ENCODE measurements around the gene TRIOBP.

The TRIOBP gene

DNA sequence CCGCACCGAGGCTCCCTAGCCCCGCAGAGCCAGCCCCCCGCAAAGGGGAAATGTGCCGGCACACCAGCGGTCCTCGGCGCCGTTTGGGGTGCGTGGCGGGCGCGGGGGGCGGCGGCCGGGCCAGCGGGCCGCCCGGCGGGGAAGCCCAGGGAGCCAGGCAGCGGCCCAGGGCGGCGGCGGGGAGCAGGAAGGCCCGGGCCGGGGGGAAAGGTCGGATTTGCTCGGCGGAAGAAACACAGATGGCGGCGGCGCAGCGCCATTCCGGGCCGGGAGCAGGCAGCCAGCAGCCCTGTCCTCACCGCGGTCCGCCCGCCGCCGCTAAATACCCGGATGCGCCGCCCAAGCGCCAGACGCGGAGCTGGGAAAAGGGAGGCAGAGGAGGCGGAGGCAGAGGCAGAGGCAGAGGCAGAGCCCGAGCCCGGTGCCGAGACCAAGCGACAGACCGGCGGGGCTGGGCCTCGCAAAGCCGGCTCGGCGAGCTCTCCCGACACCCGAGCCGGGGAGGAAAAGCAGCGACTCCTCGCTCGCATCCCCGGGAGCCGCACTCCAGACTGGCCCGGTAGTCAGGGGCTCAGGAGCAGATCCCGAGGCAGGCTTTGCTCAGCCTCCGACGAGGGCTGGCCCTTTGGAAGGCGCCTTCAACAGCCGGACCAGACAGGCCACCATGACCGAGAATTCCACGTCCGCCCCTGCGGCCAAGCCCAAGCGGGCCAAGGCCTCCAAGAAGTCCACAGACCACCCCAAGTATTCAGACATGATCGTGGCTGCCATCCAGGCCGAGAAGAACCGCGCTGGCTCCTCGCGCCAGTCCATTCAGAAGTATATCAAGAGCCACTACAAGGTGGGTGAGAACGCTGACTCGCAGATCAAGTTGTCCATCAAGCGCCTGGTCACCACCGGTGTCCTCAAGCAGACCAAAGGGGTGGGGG lies 108.3 kb downstream of the TRIOBP start:
- peak; percentile 93 for DNase-seq (ENCODE audit: low spot score)

DNA sequence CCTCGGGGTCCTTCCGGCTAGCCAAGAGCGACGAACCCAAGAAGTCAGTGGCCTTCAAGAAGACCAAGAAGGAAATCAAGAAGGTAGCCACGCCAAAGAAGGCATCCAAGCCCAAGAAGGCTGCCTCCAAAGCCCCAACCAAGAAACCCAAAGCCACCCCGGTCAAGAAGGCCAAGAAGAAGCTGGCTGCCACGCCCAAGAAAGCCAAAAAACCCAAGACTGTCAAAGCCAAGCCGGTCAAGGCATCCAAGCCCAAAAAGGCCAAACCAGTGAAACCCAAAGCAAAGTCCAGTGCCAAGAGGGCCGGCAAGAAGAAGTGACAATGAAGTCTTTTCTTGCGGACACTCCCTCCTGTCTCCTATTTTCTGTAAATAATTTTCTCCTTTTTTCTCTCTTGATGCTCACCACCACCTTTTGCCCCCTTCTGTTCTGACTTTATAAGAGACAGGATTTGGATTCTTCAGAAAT lies 109.0 kb downstream of the TRIOBP start:
- DNase-seq (ENCODE audit: low spot score) = no peak

DNA sequence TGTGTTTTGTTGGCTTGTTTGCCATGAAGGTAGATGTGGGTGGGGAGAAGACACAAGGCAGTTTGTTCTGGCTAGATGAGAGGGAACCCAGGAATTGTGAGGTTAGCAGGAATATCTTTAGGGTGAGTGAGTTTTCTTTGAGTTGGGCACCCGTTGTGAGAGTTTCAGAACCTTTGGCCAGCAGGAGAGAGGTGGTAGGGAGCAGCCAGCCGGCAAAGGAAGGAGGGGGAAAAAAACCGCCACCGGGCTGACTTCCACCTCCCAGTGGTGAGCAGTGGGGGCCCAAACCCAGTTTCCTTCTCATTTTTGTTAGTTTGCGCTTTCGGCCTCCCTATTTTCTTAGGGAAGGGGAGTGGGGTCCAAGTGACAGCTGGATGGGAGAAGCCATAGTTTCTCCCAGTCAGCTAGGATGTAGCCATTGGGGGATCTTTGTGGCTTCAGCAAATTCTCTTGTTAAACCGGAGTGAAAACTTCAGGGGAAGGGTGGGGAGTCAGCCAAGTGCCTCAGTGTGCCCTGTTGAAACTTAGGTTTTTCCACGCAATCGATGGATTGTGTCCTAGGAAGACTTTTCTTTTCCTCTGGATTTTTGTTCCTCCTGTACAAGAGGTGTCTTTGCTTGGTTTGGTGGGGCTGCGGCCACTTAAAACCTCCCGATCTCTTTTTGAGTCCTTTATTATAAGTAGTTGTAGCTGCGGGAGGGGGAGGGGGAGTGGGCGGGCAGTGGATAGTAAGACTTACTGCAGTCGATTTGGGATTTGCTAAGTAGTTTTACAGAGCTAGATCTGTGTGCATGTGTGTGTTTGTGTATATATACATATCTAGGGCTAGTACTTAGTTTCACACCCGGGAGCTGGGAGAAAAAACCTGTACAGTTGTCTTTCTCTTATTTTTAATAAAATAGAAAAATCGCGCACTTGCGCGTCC lies 109.8 kb downstream of the TRIOBP start:
- no peak for DNase-seq (ENCODE audit: low spot score)

DNA sequence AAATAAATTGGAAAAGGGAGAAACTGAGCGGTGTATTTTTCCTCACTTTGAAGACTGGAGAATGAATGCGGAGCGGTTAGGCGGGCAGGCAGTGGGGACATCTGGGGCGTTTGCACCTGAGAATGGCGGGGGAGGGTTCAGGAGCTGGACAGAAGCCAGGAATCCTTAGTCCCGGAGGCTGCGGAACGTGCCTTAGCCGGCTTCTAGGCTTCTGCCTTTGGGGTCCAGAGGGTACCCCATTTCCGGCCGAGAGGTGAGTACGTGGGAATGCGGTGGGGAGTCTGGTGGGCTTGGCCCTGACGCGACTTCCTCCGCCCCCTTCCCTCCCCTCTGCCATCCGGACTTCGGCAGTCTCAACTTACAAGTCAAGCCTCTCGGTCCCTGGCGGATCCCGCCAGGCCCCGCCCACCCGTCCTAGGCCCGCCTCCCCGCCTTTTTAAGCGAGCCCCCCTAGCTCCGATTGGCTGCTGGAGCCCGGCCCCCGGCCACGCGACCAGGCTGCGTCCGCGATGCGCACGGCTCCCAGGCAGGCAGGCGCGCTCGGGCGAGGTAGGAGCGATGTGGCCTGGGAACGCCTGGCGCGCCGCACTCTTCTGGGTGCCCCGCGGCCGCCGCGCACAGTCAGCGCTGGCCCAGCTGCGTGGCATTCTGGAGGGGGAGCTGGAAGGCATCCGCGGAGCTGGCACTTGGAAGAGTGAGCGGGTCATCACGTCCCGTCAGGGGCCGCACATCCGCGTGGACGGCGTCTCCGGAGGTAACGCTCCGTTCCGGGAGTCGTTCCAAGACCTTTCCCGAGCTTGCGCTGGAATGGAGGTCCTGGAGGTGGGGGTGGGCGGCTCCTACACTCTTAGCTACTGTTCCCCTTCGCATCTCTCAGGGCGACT lies 110.8 kb downstream of the TRIOBP start, which contains the start of gene GCAT:
Gene GCAT, plus strand, starts transcription at position 525 of the 884 bp plus-strand sequence. Its CDS starts 34 bp downstream, at position 559.
- peak; percentile 98 for DNase-seq (ENCODE audit: low spot score)

DNA sequence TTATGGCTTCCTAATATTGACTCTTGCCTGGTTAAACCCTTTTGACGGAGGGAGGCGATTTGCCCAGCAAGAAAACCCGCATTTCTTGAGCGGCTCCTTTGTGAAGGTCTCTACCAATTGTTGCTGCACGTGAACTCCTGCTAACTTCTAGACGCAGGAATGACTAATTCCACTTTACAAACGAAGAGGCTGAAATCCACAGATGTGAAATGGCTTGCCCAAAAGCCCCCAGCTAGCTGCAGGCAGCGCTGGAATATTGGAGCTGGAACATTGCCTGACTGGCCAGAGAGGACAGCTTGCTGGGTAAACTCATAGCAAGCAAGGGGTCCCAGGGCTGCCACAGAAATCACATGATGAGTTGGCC lies 111.4 kb downstream of the TRIOBP start:
- DNase-seq (ENCODE audit: low spot score) = no peak

DNA sequence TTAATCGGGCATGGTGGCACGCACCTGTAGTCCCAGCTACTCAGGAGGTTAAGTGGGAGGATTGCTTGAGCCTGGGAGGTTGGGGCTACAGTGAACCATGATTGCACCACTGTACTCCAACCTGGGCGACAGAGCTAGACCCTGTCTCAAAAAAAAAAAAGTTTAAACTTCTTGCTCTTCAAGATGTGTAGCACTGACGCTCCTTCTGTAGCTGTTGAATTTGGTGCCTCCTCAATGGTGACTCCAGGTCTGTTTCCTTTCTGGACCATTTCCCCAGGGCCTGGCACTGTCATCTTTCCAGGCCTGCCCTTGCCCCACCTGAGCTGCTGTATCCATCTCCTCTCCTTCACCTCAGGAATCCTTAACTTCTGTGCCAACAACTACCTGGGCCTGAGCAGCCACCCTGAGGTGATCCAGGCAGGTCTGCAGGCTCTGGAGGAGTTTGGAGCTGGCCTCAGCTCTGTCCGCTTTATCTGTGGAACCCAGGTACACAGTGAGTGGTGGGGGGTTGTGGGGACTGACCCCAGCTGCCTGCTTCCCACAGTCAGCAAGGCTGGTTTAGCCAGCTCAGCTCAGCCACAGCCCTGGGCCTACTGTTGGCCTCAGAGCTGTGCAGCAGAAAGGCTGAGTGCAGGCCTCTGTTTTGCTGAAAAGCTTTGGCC lies 113.0 kb downstream of the TRIOBP start:
- no peak for DNase-seq (ENCODE audit: low spot score)

DNA sequence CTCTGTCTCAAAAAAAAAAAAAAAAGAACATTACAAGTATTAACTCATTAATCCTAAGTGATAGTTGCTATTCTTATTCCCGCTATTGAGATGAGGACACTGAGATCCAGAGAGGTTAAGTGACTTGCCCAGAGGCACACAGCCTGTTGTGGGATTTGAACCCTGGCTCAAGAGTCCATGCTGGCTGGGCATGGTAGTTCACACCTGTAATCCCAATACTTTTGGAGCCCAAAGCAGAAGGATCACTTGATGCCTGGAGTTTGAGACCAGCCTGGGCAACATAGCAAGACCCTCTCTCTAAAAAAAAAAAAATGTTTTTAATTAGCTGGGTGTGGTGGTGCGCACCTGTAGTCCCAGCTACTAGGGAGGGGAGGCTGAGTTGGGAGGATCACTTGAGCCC lies 115.0 kb downstream of the TRIOBP start:
- no peak for DNase-seq (ENCODE audit: low spot score)

DNA sequence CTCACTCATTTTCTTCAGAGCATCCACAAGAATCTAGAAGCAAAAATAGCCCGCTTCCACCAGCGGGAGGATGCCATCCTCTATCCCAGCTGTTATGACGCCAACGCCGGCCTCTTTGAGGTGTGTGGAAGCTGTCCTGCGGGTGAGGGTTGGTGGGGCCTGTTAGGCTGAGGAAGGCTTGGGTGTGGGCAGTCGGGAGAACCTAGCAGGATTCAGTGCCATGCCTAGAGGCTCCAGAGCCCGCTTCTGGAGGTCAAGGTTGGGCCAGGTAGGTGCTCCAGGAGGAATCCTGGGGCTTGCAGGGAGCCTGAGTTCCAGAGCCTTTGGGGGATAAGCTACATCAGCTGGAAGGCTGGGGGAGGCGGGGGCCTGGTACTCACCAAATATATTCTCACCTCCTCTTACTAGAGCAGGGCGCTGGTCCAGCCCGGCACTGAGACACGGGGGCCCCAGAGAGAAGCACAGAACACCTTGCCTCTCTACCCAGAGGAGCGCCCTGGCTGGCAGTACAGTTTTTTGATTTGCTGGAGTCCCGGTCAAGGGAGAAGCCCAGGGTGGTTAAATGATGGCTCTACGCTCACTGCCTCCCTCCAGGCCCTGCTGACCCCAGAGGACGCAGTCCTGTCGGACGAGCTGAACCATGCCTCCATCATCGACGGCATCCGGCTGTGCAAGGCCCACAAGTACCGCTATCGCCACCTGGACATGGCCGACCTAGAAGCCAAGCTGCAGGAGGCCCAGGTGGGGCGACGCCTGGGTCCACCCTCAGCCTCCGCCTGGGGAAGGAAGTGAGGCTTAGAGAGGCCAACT lies 116.2 kb downstream of the TRIOBP start:
- DNase-seq (ENCODE audit: low spot score) = no peak

DNA sequence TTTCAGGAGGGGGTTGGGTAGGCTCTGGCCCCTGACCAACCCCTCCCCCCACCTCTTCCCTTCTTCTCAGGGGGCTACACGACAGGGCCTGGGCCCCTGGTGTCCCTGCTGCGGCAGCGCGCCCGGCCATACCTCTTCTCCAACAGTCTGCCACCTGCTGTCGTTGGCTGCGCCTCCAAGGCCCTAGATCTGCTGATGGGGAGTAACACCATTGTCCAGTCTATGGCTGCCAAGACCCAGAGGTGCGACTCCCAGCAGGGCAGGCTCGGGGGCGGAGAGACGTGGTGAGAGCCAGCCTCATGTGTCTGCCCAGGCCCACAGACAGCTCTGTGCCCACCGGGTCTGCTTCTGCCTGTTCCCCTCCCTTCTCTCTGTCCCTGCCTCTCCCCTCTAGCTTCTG lies 118.7 kb downstream of the TRIOBP start:
- DNase-seq (ENCODE audit: low spot score) = no peak

DNA sequence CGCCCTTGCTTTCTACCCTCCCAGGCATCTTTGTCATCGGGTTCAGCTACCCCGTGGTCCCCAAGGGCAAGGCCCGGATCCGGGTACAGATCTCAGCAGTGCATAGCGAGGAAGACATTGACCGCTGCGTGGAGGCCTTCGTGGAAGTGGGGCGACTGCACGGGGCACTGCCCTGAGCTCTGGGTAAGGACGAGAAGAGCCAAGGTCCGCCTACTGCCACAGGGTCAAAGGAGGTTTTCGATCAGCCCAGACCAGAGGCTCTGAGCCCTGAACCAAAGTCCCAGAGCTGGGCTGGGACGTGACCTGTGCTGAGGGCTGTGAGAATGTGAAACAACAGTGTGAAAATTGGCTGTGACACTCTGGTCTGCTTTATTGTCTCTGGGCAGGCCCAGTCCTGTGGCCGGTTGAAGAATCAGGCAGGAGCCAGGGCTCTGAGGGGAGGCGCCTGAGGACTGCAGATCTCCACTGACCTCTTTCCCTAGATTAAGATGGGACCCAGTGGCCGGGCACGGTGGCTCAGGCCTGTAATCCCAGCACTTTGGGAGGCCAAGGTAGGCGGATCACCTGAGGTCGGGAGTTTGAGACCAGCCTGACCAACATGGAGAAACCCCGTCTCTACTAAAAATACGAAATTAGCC lies 119.8 kb downstream of the TRIOBP start:
- DNase-seq (ENCODE audit: low spot score) = no peak

DNA sequence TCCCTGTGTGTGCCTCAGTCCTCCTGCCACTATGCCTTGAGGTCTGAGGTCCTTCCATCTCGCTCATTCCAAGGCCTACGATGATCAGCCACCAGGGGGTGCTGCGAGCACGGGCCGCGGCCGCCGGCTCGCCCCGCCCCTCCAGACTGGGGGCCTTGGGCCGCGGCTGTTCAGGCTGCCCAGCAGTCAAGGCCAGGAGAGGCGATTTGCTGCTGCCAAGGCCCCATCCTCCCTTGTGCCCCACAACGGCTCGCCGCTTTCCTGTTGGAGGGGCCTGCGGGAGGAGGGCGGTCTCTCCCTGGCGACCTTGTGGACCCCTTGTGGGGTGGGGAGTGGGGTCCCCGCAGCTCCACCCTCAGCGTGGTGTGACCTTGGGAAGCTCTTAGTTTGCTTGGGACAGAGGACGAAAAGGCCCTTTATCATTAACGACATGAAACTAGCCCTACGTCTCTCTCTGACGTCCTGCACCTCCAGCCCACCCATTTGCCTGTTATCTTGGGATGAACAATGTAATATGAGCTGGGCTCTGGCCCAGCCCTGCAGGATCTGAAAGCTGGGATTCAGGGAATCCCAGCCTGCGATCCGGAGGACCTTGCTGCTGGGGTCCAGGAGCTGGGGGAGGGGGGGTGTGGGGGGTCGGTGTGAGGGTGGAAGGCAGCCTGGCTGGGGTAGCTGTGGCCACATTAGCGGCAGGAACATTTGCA lies 121.0 kb downstream of the TRIOBP start:
- peak; percentile 89 for DNase-seq (ENCODE audit: low spot score)

DNA sequence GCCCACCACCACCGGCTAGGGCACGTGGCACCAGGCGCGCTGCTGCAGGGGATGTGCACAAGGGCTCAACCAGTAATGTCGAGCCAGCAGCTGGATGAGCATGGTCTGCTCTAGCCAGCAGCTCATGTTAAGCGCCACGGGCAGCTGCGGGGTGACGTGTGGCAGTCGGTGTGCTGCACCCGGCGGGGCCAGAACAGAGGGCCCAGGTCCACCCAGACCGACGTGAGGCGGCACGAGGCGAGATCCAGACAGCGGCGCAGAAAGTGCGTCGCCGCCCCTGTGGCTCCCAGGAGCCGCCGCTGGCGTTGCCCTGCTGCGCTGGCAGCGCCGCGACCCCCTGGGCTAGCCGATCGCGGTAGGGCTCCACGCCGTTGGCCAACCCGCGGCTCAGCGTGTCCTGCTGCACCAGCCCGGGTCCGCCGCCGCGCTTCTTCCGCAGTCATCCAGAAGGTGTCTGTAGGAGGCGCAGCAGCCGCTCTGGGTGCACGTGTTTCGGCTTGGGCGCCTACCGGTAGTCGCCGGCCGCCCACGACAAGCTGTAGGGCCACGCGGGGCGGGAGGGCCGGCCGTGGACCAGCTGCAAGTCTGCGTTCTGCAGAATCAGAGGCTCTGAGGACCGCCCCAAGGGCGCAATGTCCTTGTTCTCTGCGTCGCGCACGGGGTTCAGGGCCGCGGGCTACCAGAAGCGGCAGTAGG lies 121.7 kb downstream of the TRIOBP start:
- peak; percentile 79 for DNase-seq (ENCODE audit: low spot score)

DNA sequence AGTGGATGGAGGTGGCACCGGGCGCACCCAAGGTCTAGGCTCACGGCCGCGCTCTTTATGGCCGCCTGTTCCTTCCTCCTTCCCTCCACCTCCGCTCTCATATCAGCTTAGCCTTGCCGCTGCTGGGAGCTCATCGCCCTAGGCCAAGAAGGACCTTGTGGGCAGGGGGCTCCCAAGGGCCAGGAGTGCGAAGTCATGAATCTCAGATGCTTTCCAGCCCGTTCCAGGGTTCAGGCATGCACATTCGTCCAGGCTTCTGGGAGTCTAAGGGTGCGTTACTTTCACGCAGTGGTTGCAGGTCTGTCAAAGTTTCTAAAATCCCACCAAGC lies 122.2 kb downstream of the TRIOBP start:
- DNase-seq (ENCODE audit: low spot score) = no peak

DNA sequence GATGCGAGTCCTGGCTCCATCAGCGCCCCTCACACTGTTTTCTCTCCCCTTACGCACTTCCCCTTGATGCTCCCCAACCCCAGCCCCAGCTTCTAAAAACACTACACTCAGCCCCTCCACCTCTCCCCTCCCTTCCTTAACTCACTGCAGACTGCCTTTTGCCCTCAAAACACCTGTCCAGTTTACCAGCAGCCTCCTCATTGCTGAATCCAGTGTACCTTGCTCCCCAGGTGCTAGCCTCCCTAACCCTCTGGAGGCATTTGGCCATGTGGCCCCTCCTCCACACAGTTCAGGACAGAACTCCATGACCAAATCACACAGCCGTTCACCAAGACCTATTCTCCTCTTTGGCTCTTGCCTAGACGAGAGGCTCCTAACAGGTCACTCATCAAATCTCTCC lies 123.5 kb downstream of the TRIOBP start:
- DNase-seq (ENCODE audit: low spot score) = no peak

DNA sequence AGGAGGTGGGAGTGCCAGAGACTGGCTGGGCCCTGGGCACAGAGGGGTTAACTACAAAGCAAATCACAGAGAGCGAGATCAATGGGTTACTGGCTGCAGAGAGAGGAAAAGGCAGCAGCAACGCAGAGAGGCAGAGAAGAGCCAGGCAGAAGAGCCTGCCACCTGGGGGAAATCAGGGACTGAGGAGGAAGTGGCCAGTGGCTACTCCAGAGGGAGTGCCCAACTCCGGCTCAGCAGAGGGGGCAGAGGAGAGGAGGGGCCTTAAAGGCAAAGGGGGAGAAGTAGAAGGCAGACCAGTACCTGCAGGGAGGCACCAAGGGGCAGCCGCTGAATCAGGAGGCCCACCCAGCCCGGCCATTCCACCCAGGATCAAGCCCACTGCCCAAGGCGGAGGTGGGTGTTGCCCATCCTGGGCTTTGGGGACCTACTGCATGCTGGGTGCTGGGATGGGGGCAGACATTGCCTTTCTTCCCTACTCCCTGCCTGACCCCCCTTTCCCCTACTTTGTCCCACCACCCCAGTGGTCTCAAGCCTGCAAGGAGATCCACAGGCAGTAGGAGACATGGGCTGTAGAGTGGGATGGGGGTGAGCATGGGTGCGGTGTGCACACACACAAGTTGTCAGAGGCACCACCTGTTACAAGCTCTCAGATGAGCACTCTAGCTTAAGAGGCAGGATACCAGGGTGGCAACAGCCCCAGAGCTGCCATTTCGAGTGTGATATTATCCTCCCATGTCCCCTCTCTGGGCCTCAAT lies 125.4 kb downstream of the TRIOBP start:
- DNase-seq (ENCODE audit: low spot score) = no peak

DNA sequence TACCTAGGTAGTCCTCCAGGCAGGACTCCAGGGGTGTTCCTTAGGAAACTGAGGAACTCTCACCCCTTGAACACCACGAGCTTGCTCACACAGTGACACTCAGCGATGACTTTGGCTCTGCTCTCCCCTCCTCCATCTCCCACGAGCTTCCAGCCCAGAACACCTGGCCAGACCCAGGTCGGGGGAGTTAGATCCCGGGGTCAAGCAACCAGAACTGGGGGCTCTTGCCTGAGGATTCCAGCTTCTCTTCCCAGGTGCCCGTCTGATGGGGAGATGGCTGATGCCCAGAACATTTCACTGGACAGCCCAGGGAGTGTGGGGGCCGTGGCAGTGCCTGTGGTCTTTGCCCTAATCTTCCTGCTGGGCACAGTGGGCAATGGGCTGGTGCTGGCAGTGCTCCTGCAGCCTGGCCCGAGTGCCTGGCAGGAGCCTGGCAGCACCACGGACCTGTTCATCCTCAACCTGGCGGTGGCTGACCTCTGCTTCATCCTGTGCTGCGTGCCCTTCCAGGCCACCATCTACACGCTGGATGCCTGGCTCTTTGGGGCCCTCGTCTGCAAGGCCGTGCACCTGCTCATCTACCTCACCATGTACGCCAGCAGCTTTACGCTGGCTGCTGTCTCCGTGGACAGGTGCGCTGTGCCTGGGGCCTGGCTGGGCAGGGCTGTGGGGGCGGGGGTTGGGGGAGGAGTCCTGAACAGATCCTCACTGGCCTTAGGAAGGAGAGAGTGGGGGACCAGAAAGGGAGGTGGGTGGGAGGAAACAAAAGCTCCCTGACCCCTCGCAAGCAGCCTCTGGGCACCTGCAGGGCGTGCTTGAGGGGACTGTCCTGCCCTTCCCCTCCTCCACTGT lies 126.5 kb downstream of the TRIOBP start, which contains the start of gene GALR3:
Gene GALR3, plus strand, starts transcription at position 249 of the 852 bp plus-strand sequence. Its CDS starts 25 bp downstream, at position 274.
- DNase-seq (ENCODE audit: low spot score) = no peak
